SK-N-MC (cell line): ENCODE measurements around the gene CPLX3.

Experiments used
- EZH2 ChIP-seq: fragments of 200-600 bp; sonication (generic); IDR thresholded peaks from one replicate; pipeline ENCODE4 v1.6.1; 2017; ENCODE audit warnings: antibody characterized with exemption
- POLR2AphosphoS5 ChIP-seq: IDR thresholded peaks from 2 replicates; pipeline ENCODE4 v1.6.1; 2012; ENCODE audit warnings: mild to moderate bottlenecking, low read depth, low read length, borderline replicate concordance

DNA sequence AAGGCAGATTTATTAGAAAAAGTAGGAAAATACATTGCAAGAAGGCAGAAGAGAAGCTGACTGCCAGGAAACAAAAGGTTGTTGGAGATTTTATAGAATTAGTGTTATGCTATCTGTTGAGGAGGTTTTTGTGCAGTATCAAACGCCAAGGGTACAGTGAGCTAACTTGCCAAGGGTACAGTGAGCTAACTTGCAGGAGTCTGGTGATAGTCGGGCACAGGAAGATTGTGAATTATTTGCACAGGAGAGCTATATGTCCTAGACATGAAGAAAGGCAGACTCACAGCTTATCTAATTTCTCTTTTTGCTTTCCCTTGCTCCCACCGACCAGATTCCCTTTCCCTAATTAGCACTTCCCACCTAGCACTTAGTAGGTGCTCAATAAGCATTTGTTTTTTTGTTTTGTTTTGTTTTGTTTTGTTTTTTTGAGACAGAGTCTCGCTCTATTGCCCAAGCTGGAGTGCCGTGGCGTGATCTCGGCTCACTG is 47.2 kb upstream of the CPLX3 start:
- TF ChIP-seq EZH2 (no peak), POLR2AphosphoS5 (no peak)
